ENCODE results near the gene BSDC1.

DNA sequence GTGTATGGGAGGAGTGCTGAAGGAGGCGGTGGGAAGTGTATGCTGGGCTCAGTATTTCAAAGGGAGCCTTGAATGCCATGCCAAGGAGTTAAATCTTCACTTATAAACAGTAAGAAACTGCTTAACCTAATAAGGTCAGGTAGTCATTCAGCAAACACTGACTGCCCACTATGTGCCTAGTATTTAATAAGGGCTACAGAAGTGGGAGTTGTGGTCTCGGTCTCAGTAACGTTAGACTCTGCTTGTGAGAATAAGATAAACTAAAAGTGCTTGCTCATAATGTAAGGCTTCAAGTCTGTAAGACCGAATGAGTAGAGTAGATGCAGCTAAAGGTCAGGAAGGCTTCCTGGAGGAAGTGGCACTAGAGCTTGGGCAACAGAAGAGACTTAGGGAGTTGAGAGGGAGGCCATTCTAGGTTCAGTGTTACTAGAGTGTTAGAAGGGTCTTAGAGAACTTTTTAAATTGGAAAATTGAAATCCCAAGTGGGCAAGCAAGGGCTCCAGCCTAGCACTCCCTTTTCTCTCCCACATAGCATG is 64.2 kb downstream of the BSDC1 start:
- TF ChIP-seq, protein P1, sequence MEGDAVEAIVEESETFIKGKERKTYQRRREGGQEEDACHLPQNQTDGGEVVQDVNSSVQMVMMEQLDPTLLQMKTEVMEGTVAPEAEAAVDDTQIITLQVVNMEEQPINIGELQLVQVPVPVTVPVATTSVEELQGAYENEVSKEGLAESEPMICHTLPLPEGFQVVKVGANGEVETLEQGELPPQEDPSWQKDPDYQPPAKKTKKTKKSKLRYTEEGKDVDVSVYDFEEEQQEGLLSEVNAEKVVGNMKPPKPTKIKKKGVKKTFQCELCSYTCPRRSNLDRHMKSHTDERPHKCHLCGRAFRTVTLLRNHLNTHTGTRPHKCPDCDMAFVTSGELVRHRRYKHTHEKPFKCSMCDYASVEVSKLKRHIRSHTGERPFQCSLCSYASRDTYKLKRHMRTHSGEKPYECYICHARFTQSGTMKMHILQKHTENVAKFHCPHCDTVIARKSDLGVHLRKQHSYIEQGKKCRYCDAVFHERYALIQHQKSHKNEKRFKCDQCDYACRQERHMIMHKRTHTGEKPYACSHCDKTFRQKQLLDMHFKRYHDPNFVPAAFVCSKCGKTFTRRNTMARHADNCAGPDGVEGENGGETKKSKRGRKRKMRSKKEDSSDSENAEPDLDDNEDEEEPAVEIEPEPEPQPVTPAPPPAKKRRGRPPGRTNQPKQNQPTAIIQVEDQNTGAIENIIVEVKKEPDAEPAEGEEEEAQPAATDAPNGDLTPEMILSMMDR (IDR thresholded peaks at IDR 0.05 in 8 of 11, conservative IDR thresholded peaks at IDR 0.05 in 3 of 11): no peak
- TF ChIP-seq POLR2A (IDR thresholded peaks at IDR 0.05) (no peak), POLR2AphosphoS5 (IDR thresholded peaks at IDR 0.05) (no peak)
